GM19035 (cell line): ENCODE measurements around the gene CXCR5.
"Not testable (repeated sequence)": the region's sequence is repeated elsewhere in the genome, so short reads cannot be mapped to it uniquely, and the experiment has no call there.

Source experiments
- ATAC-seq: cut with Tn5 transposase; IDR thresholded peaks from one replicate; pipeline ENCODE4 v1.9.1; 2021; ENCODE audit not compliant: unreplicated experiment

CXCR5 gene

GRCh38 chr11:118883368-118884071, at the start of gene CXCR5:
TSS of gene CXCR5 (plus strand) at chr11:118883892. CDS start at chr11:118883942, 50 bp downstream.
- ATAC-seq, result peak; percentile 78

GRCh38 chr11:118834427-118835028, 49.2 kb upstream of the CXCR5 start:
- no peak for ATAC-seq

GRCh38 chr11:118837868-118838267, 45.8 kb upstream of the CXCR5 start:
- ATAC-seq, result no peak

GRCh38 chr11:118838905-118839553, 44.7 kb upstream of the CXCR5 start:
- peak; percentile 61 for ATAC-seq

- ATAC-seq, result peak; percentile 43
Observed at GRCh38 chr11:118841469-118842242, 42.0 kb upstream of the CXCR5 start.

GRCh38 chr11:118842369-118842768, 41.3 kb upstream of the CXCR5 start:
- no peak for ATAC-seq

- not testable (repeated sequence) for ATAC-seq
Observed at GRCh38 chr11:118842843-118843242, 40.8 kb upstream of the CXCR5 start.

- no peak for ATAC-seq
Observed at GRCh38 chr11:118843565-118843964, 40.1 kb upstream of the CXCR5 start.

GRCh38 chr11:118845369-118845768, 38.3 kb upstream of the CXCR5 start:
- peak; percentile 42 for ATAC-seq

GRCh38 chr11:118846181-118846935, 37.3 kb upstream of the CXCR5 start:
- ATAC-seq, result no peak

- ATAC-seq, result no peak
Observed at GRCh38 chr11:118849825-118850224, 33.9 kb upstream of the CXCR5 start.

GRCh38 chr11:118851970-118852369, 31.7 kb upstream of the CXCR5 start:
- no peak for ATAC-seq

GRCh38 chr11:118853678-118854077, 30.0 kb upstream of the CXCR5 start:
- no peak for ATAC-seq

- no peak for ATAC-seq
Observed at GRCh38 chr11:118856314-118856713, 27.4 kb upstream of the CXCR5 start.

- no peak for ATAC-seq
Observed at GRCh38 chr11:118857385-118857784, 26.3 kb upstream of the CXCR5 start.

- ATAC-seq, result no peak
Observed at GRCh38 chr11:118859973-118860372, 23.7 kb upstream of the CXCR5 start.

- ATAC-seq, result no peak
Observed at GRCh38 chr11:118868659-118869058, 15.0 kb upstream of the CXCR5 start.

- ATAC-seq, result peak; percentile 52
Observed at GRCh38 chr11:118870396-118871343, 13.0 kb upstream of the CXCR5 start.

GRCh38 chr11:118872403-118872821, 11.3 kb upstream of the CXCR5 start:
- no peak for ATAC-seq

- no peak for ATAC-seq
Observed at GRCh38 chr11:118873804-118874203, 9.9 kb upstream of the CXCR5 start.
